ENCODE results near the gene UBL7. TPM values are rescaled to one million over a fixed set of nuclear protein-coding genes. Genes with fewer than 3 reads are reported as not detected.

The UBL7 gene
- total RNA-seq, 1 donor from 2014 or later = 57.0 TPM

- H3K36me3 Mint-ChIP-seq = peaks cover 8% of the 10 kb centered on the region
- DNase-seq (ENCODE audit: extremely low spot score, unreplicated experiment) = no peak
- H3K4me3 Mint-ChIP-seq = no peak overlapping the region
- H3K27ac Mint-ChIP-seq = no peak overlapping the region
- TF ChIP-seq CTCF (conservative IDR thresholded peaks at IDR 0.05) = no peak
- H3K4me1 Mint-ChIP-seq (ENCODE audit: unreplicated experiment) = peaks cover 26% of the 10 kb centered on the region
- H3K9me3 Mint-ChIP-seq = no peaks in the 10 kb centered on the region
- H3K27me3 Mint-ChIP-seq = peaks cover 3% of the 10 kb centered on the region
Observed at GRCh38 chr15:74441248-74441941, 19.6 kb downstream of the UBL7 start.

GRCh38 chr15:74438721-74439316 lies 22.1 kb downstream of the UBL7 start:
- Mint-ChIP-seq H3K27ac (peak overlapping the region; percentile 8), H3K4me3 (no peak overlapping the region), H3K27me3 (peaks cover 9% of the 10 kb centered on the region), H3K36me3 (no peaks in the 10 kb centered on the region), H3K9me3 (no peaks in the 10 kb centered on the region), H3K4me1 (ENCODE audit: unreplicated experiment) (peaks cover 34% of the 10 kb centered on the region)
- no peak for DNase-seq (ENCODE audit: extremely low spot score, unreplicated experiment)
- peak; percentile 97 for TF ChIP-seq CTCF (conservative IDR thresholded peaks at IDR 0.05)

GRCh38 chr15:74438206-74438605 lies 22.8 kb downstream of the UBL7 start:
- Mint-ChIP-seq H3K9me3 (no peaks in the 10 kb centered on the region), H3K27me3 (peaks cover 9% of the 10 kb centered on the region), H3K27ac (peak overlapping the region; percentile 8)

GRCh38 chr15:74434263-74435136 lies 26.5 kb downstream of the UBL7 start:
- H3K9me3 Mint-ChIP-seq = no peaks in the 10 kb centered on the region
- peaks cover 20% of the 10 kb centered on the region for H3K4me1 Mint-ChIP-seq (ENCODE audit: unreplicated experiment)
- no peak for TF ChIP-seq CTCF (conservative IDR thresholded peaks at IDR 0.05)
- DNase-seq (ENCODE audit: extremely low spot score, unreplicated experiment) = no peak
- peak overlapping the region; percentile 68 for H3K27ac Mint-ChIP-seq
- H3K4me3 Mint-ChIP-seq = peak overlapping the region; percentile 84
- peaks cover 29% of the 10 kb centered on the region for H3K27me3 Mint-ChIP-seq
- H3K36me3 Mint-ChIP-seq = no peaks in the 10 kb centered on the region

More at GRCh38 chr15:74438206-74438605, 22.8 kb downstream of the UBL7 start:
- Mint-ChIP-seq H3K4me3 (no peak overlapping the region), H3K36me3 (no peaks in the 10 kb centered on the region), H3K4me1 (ENCODE audit: unreplicated experiment) (peaks cover 30% of the 10 kb centered on the region)
- no peak for DNase-seq (ENCODE audit: extremely low spot score, unreplicated experiment)
- no peak for TF ChIP-seq CTCF (conservative IDR thresholded peaks at IDR 0.05)

GRCh38 chr15:74433592-74434262 lies 27.2 kb downstream of the UBL7 start, which contains the start of gene SEMA7A:
Gene SEMA7A (minus strand): TSS chr15:74433958. CDS start chr15:74433918, 40 bp downstream.
- Mint-ChIP-seq H3K9me3 (no peaks in the 10 kb centered on the region), H3K4me3 (peak within 1 kb of the TSS; percentile 84), H3K27me3 (peaks cover 29% of the 10 kb centered on the region), H3K4me1 (ENCODE audit: unreplicated experiment) (peaks cover 17% of the 10 kb centered on the region), H3K36me3 (no peaks in the 10 kb centered on the region), H3K27ac (peak within 1 kb of the TSS; percentile 68)
- peak; percentile 82 for DNase-seq (ENCODE audit: extremely low spot score, unreplicated experiment)
- TF ChIP-seq CTCF (conservative IDR thresholded peaks at IDR 0.05) = peak; percentile 16
